Fibroblast of lung (primary cell): Measurements from ENCODE around the gene LYL1. TPM values are rescaled to one million over a fixed set of nuclear protein-coding genes. Genes with fewer than 3 reads are reported as not detected.
A peak's percentile ranks its signal among the peaks of the same experiment; 100 is the strongest.

Source experiments
- DNase-seq, 2 donors: peaks; one replicate each; pipeline versions ENCODE4 v3.0.0 to v3.0.0-alpha.2; 2010; ENCODE audit warnings: low read depth in 2 of 2
- H2AFZ ChIP-seq: 2 replicates; pipeline ENCODE4 v1.5.1; 2012; ENCODE audit warnings: low read length, control low read depth, inconsistent platforms
- H3K27ac ChIP-seq: 2 replicates; pipeline ENCODE4 v1.5.1; 2011; ENCODE audit warnings: low read length, control low read depth; ENCODE audit not compliant: insufficient read depth
- H3K27me3 ChIP-seq: 2 replicates; pipeline ENCODE4 v1.5.1; 2011; ENCODE audit warnings: mild to moderate bottlenecking, low read length; ENCODE audit not compliant: control insufficient read depth, insufficient read depth
- H3K36me3 ChIP-seq: 2 replicates; pipeline ENCODE4 v1.5.1; 2011; ENCODE audit warnings: low read length; ENCODE audit not compliant: control insufficient read depth, insufficient read depth
- H3K4me1 ChIP-seq: 2 replicates; pipeline ENCODE4 v1.5.1; 2011; ENCODE audit warnings: low read length; ENCODE audit not compliant: control insufficient read depth, insufficient read depth; ENCODE audit errors: extremely low read depth
- H3K4me2 ChIP-seq: 2 replicates; pipeline ENCODE4 v1.5.1; 2011; ENCODE audit warnings: low read length, control low read depth; ENCODE audit not compliant: insufficient read depth; ENCODE audit errors: extremely low read depth
- H3K4me3 ChIP-seq, 4 experiments: fragments of 200-600 bp in 1 of 4; sonication (generic) in 1 of 4; replicated peaks in 1 of 4; 2 replicates each; pipeline ENCODE4 v1.5.1; 2011 to 2016; ENCODE audit warnings: low read length in 4 of 4, low read depth in 3 of 4, mild to moderate bottlenecking in 3 of 4, control low read depth in 2 of 4, inconsistent platforms in 1 of 4, mixed read lengths in 1 of 4; ENCODE audit not compliant: insufficient read depth in 1 of 4; ENCODE audit errors: control extremely low read depth in 1 of 4
- H3K79me2 ChIP-seq: 2 replicates; pipeline ENCODE4 v1.5.1; 2012; ENCODE audit warnings: mild to moderate bottlenecking, low read length, inconsistent platforms; ENCODE audit not compliant: control insufficient read depth, insufficient read depth
- H3K9ac ChIP-seq: 2 replicates; pipeline ENCODE4 v1.5.1; 2011; ENCODE audit warnings: mild to moderate bottlenecking, low read length, control low read depth; ENCODE audit not compliant: insufficient read depth
- H3K9me3 ChIP-seq: 2 replicates; pipeline ENCODE4 v1.5.1; 2012; ENCODE audit warnings: low read depth, low read length; ENCODE audit not compliant: control insufficient read depth, insufficient read depth
- H4K20me1 ChIP-seq: 2 replicates; pipeline ENCODE4 v1.5.1; 2011; ENCODE audit warnings: low read length; ENCODE audit not compliant: control insufficient read depth, insufficient read depth; ENCODE audit errors: extremely low read depth
- CTCF ChIP-seq, 2 donors: IDR thresholded peaks in 1 of 2; conservative IDR thresholded peaks in 1 of 2; 1 replicate in 1 of 2; 2 replicates in 1 of 2; pipeline ENCODE4 v1.5.1; 2011 to 2012; ENCODE audit warnings: low read length in 2 of 2, control low read depth in 1 of 2, inconsistent platforms in 1 of 2, low read depth in 1 of 2, mild to moderate bottlenecking in 1 of 2
- EZH2 ChIP-seq: IDR thresholded peaks from 2 replicates; pipeline ENCODE4 v1.5.1; 2012; ENCODE audit warnings: low read length, control low read depth, mild to moderate bottlenecking; ENCODE audit errors: missing control alignments
- polyA plus RNA-seq, 2 donors: library from polyadenylated mRNA; depleted of rRNA in 1 of 2; stranded (reverse) in 1 of 2; unstranded in 1 of 2; fragments of >200 nt; gene quantifications; 2 replicates each; pipeline ENCODE4 v1.2.1, GENCODE V29; 2011 to 2012; ENCODE audit warnings: missing spikeins in 1 of 2
- total RNA-seq: library from RNA; depleted of rRNA; stranded (reverse); fragments of >200 nt; gene quantifications from 2 replicates; pipeline ENCODE4 v1.2.1, GENCODE V29; 2014

The LYL1 gene
- total and polyA plus RNA-seq, 2 donors (not counting 1 experiment from before 2014, with no cell fraction given): 0.30 to 1.2 TPM

- H3K9ac ChIP-seq: no peak overlapping the region
- H3K36me3 ChIP-seq: peaks cover 15% of the 10 kb centered on the region
- no peak for DNase-seq
- no peak overlapping the region for H3K4me2 ChIP-seq
- H3K4me3 ChIP-seq: no peak overlapping the region
- no peak overlapping the region for H3K27ac ChIP-seq
- H3K27me3 ChIP-seq: no peaks in the 10 kb centered on the region
- no peaks in the 10 kb centered on the region for H3K9me3 ChIP-seq
- peaks cover 1% of the 10 kb centered on the region for H3K79me2 ChIP-seq
- TF ChIP-seq CTCF (conservative IDR thresholded peaks at IDR 0.05 in 1 of 2, IDR thresholded peaks at IDR 0.05 in 1 of 2; ENCODE audit: low read depth in 1 of 2, low read length in 2 of 2) (peak in 1 of 2 donors; percentile 19), EZH2 (no peak)
- no peak overlapping the region for H2AFZ ChIP-seq
- no peaks in the 10 kb centered on the region for H4K20me1 ChIP-seq
- peaks cover 3% of the 10 kb centered on the region for H3K4me1 ChIP-seq
Measured at GRCh38 chr19:13100841-13101589, 1.6 kb downstream of the LYL1 start.

- Histone ChIP-seq H2AFZ (no peak overlapping the region), H3K9me3 (no peaks in the 10 kb centered on the region), H4K20me1 (no peaks in the 10 kb centered on the region), H3K79me2 (peaks cover 1% of the 10 kb centered on the region), H3K4me2 (no peak overlapping the region), H3K27ac (no peak overlapping the region), H3K4me1 (peaks cover 3% of the 10 kb centered on the region), H3K36me3 (peaks cover 15% of the 10 kb centered on the region), H3K27me3 (no peaks in the 10 kb centered on the region), H3K9ac (no peak overlapping the region), H3K4me3 (no peak overlapping the region)
- TF ChIP-seq CTCF (conservative IDR thresholded peaks at IDR 0.05 in 1 of 2, IDR thresholded peaks at IDR 0.05 in 1 of 2; ENCODE audit: low read depth in 1 of 2, low read length in 2 of 2) (no peak), EZH2 (no peak)
- peak in 1 of 2 donors; percentile 32 for DNase-seq
Measured at GRCh38 chr19:13100031-13100588, 2.5 kb downstream of the LYL1 start.

- Histone ChIP-seq H3K4me3 (no peak overlapping the region), H3K4me1 (peaks cover 3% of the 10 kb centered on the region), H3K4me2 (no peak overlapping the region), H3K27ac (no peak overlapping the region), H3K79me2 (peaks cover 1% of the 10 kb centered on the region), H2AFZ (no peak overlapping the region), H3K9me3 (no peaks in the 10 kb centered on the region), H3K9ac (no peak overlapping the region), H3K27me3 (no peaks in the 10 kb centered on the region), H3K36me3 (peaks cover 7% of the 10 kb centered on the region), H4K20me1 (no peaks in the 10 kb centered on the region)
- no peak for DNase-seq
- TF ChIP-seq CTCF (conservative IDR thresholded peaks at IDR 0.05 in 1 of 2, IDR thresholded peaks at IDR 0.05 in 1 of 2; ENCODE audit: low read depth in 1 of 2, low read length in 2 of 2) (no peak), EZH2 (no peak)
Measured at GRCh38 chr19:13099073-13099999, 3.3 kb downstream of the LYL1 start.
